Stomach (tissue), 9 donors: ENCODE measurements around the gene HOXB7. TPM values are rescaled to one million over a fixed set of nuclear protein-coding genes. Genes with fewer than 3 reads are reported as not detected.

ENCODE experiments used
- DNase-seq, 2 donors: peaks; one replicate each; pipeline versions ENCODE4 v3.0.0 to v3.0.0-alpha.2; 2013 to 2019
- H3K27ac ChIP-seq, 5 donors: fragments of 200-600 bp in 4 of 5; sonication (generic) in 4 of 5; one replicate each; pipeline ENCODE4 v1.5.1; 2013 to 2019; ENCODE audit warnings: mild to moderate bottlenecking in 1 of 5, moderate library complexity in 1 of 5
- H3K27me3 ChIP-seq, 3 donors: fragments of 200-600 bp; sonication (generic); one replicate each; pipeline ENCODE4 v1.5.1; 2017 to 2019; ENCODE audit warnings: mixed run types in 1 of 3
- H3K36me3 ChIP-seq, 4 donors: fragments of 200-600 bp; sonication (generic); 1 replicate in 3 of 4; 2 replicates in 1 of 4; pipeline ENCODE4 v1.5.1; 2016 to 2019
- H3K4me1 ChIP-seq, 4 donors: fragments of 200-600 bp; sonication (generic); one replicate each; pipeline ENCODE4 v1.5.1; 2016 to 2019
- H3K4me3 ChIP-seq, 4 donors: fragments of 200-600 bp; sonication (generic) in 3 of 4; one replicate each; pipeline ENCODE4 v1.5.1; 2016 to 2019; ENCODE audit warnings: mild to moderate bottlenecking in 1 of 4
- H3K9me3 ChIP-seq, 4 donors: fragments of 200-600 bp; sonication (generic); one replicate each; pipeline ENCODE4 v1.5.1; 2016 to 2019
- EP300 ChIP-seq: sonication (generic); formaldehyde crosslinking; IDR thresholded peaks from one replicate; pipeline ENCODE4 v1.6.1; 2017; ENCODE audit warnings: antibody characterized with exemption
- POLR2A ChIP-seq, 4 donors: fragments of 450-650 bp; IDR thresholded peaks; one replicate each; pipeline ENCODE4 v1.6.1; 2016; ENCODE audit warnings: antibody characterized with exemption in 4 of 4, control low read depth in 2 of 4, mild to moderate bottlenecking in 1 of 4, moderate library complexity in 1 of 4
- POLR2AphosphoS5 ChIP-seq, 3 donors: sonication (generic); formaldehyde crosslinking; IDR thresholded peaks; one replicate each; pipeline ENCODE4 v1.6.1; 2016; ENCODE audit warnings: antibody characterized with exemption in 3 of 3
- WGBS, 5 donors: extraction: QIAGEN DNeasy Blood & Tissue Kit in 3 of 5; methylation state at CpG; one replicate each; pipeline versions ENCODE4 v1.1.5 to v1.1.7; 2013 to 2018; 5-methylcytosine and 5-hydroxymethylcytosine counted together
- intact Hi-C: fragments of 100-400 bp; cut with DNase I; formaldehyde crosslinking; loops from one replicate; pipeline ENCODE4 v1.15.1; 2023; ENCODE audit warnings: low total_unique reads
- polyA plus RNA-seq, 3 donors: library from polyadenylated mRNA; stranded (reverse); fragments of 200-250 nt; gene quantifications; one replicate each; pipeline ENCODE4 v1.2.3, GENCODE V29; 2013
- total RNA-seq, 5 donors: library from RNA; depleted of rRNA; stranded (reverse); fragments of >200 nt; gene quantifications; one replicate each; pipeline versions ENCODE4 v1.1.0 to v1.2.3, GENCODE V29; 2014 to 2016
- TF ChIP-seq, protein P1 (sequence below), 7 experiments: fragments of 450-650 bp in 4 of 7; fragments of 200-600 bp in 3 of 7; sonication (generic) in 3 of 7; IDR thresholded peaks; one replicate each; pipeline ENCODE4 v1.5.1; 2016 to 2019; ENCODE audit warnings: antibody characterized with exemption in 7 of 7, control low read depth in 2 of 7, mild to moderate bottlenecking in 1 of 7
- donor health status: healthy with polysubstance abuse.
- donor health status: Bipolar disorder and iron deficiency.
- donor health status: healthy.

Gene HOXB7
- total and polyA plus RNA-seq, 8 donors, result 1.0 to 16.5 (median 2.6) TPM

DNA sequence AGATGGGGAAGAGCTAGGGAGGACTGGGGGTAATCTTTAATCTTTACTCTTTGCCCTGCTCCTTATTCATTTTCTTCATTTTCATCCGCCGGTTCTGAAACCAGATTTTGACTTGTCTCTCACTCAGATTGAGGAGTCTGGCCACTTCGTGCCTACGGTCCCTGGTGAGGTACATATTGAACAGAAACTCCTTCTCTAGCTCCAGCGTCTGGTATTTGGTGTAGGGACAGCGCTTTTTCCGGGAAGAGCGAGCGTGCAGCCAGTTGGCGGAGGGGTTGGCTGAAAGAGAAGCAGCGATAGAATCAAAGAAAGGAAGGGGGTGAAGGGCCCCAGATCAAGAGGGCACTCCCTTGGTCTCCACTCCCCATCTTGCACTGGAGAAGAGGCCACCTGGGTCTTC, 12.0 kb upstream of the HOXB7 start:
- no peaks in the 10 kb centered on the region for H3K9me3 ChIP-seq
- DNase-seq, result no peak
- H3K36me3 ChIP-seq, result no peaks in the 10 kb centered on the region
- intact Hi-C loops, result loop anchor here (10.0 kb wide), 1 partner anchor 288 kb away; no protein-coding TSS in a partner anchor
- WGBS, 5 donors, result 24 to 41% (median 38%) methylated on average over 11 of the region's 11 CpGs
- H3K4me3 ChIP-seq, result no peak overlapping the region
- peaks cover 29 to 41% (median 34%) of the 10 kb centered on the region in 4 donors for H3K4me1 ChIP-seq
- TF ChIP-seq EP300, result no peak
- TF ChIP-seq POLR2A (IDR thresholded peaks at IDR 0.05), result no peak
- no peak for TF ChIP-seq POLR2AphosphoS5 (IDR thresholded peaks at IDR 0.05)
- TF ChIP-seq, protein P1, sequence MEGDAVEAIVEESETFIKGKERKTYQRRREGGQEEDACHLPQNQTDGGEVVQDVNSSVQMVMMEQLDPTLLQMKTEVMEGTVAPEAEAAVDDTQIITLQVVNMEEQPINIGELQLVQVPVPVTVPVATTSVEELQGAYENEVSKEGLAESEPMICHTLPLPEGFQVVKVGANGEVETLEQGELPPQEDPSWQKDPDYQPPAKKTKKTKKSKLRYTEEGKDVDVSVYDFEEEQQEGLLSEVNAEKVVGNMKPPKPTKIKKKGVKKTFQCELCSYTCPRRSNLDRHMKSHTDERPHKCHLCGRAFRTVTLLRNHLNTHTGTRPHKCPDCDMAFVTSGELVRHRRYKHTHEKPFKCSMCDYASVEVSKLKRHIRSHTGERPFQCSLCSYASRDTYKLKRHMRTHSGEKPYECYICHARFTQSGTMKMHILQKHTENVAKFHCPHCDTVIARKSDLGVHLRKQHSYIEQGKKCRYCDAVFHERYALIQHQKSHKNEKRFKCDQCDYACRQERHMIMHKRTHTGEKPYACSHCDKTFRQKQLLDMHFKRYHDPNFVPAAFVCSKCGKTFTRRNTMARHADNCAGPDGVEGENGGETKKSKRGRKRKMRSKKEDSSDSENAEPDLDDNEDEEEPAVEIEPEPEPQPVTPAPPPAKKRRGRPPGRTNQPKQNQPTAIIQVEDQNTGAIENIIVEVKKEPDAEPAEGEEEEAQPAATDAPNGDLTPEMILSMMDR (IDR thresholded peaks at IDR 0.05), result no peak
- H3K27ac ChIP-seq, result no peak overlapping the region
- H3K27me3 ChIP-seq, result peaks cover 31 to 100% (median 98%) of the 10 kb centered on the region in 3 donors

DNA sequence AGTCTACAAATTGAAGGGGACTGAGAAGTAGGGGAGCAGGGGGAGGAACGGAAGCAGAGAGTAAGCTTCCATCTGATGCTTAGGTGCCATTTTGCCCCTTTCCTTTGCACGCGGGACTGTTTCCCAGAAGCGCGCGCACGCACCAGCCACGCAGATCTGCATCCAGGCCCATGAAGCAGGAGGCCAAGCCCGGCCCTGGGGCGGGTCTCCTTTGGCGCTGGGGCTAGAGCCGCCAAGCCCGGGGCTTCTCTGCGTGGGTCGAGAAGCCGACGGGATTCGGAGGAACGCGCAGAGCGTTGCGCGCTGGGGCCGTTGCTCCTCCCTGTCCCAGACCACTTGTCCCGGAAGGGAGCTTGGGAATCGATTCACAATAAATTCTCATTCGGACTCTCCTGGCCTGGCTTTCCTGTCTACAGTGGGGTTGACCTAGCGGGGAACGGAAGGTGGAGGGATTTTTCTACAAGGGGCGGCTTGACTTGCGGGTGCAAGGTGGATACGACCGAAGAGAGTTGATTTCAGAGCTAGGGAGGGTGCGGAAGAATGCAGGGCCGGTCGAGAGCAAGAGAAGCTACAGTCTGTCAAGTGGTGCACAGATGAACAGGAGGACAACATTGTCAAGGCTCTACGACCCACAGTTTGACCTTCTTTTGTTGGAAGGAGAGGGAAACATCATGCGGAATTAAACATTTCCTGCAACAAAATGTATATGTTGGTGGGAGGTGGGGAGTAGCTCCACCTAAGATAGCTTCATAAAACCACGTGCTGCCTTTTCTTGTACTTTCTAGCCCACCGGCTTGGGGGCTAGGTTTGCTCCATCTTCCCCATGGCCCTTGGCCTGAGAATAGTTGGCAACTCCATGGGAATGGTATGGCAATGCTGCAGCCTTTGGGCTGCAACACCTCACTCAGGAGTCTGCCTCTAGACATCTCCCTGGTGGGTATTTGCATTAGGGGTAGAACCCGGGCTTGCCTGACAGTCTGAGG, 10.9 kb upstream of the HOXB7 start:
- no peak overlapping the region for H3K27ac ChIP-seq
- 15 to 27% (median 21%) methylated on average over 41 of the region's 41 CpGs for WGBS, 5 donors
- no peak for DNase-seq
- H3K9me3 ChIP-seq, result no peaks in the 10 kb centered on the region
- H3K36me3 ChIP-seq, result no peaks in the 10 kb centered on the region
- intact Hi-C loops, result loop anchor here (10.0 kb wide), 1 partner anchor 287 kb away; no protein-coding TSS in a partner anchor
- peaks cover 29 to 100% (median 98%) of the 10 kb centered on the region in 3 donors for H3K27me3 ChIP-seq
- H3K4me1 ChIP-seq, result peaks cover 29 to 44% (median 36%) of the 10 kb centered on the region in 4 donors
- TF ChIP-seq, protein P1 (IDR thresholded peaks at IDR 0.05), result no peak
- TF ChIP-seq POLR2AphosphoS5 (IDR thresholded peaks at IDR 0.05) (no peak), POLR2A (IDR thresholded peaks at IDR 0.05) (no peak), EP300 (no peak)
- H3K4me3 ChIP-seq, result no peak overlapping the region

DNA sequence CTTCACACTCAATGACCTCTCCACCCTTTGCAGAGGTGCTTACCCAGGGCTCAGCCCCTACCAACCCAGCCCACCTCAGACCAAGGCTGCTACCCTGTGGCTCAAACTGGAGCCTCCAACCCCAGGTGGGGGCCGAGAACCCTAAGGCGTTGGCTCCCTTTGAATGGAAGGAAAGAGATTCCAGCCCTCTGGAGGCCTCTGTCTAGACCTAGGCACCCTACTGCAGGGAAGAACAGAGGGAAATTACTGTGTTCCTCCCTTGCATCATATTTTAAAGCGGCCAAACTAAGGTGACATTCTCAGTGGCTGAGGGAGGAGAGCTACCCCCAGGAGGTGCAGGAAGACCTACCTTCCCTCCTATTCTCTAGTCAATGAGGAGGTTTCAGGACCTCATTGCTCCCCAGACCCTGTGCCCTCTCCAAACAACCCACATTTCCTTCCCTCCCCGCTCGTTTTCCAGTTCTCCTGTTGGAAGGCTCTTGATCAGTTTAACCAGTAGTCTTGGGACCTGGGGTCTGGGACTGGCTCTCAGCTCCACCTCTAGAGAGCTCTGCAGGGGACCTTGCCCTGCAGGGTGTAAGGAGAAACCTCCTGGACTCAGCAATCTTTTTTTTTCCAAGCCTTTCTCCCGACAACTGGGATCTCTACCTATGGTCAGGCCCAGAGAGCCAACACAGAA, 9.8 kb upstream of the HOXB7 start:
- peaks cover 18 to 35% (median 27%) of the 10 kb centered on the region in 4 donors for H3K4me1 ChIP-seq
- H3K36me3 ChIP-seq, result no peaks in the 10 kb centered on the region
- H3K27me3 ChIP-seq, result peaks cover 27 to 100% (median 98%) of the 10 kb centered on the region in 3 donors
- no peak overlapping the region for H3K27ac ChIP-seq
- no peak for DNase-seq
- intact Hi-C loops, result loop anchor here (10.0 kb wide), 1 partner anchor 286 kb away; no protein-coding TSS in a partner anchor
- no peaks in the 10 kb centered on the region for H3K9me3 ChIP-seq
- no peak overlapping the region for H3K4me3 ChIP-seq
- WGBS, 5 donors, result 32 to 63% (median 34%) methylated on average over 6 of the region's 6 CpGs
- TF ChIP-seq POLR2A (IDR thresholded peaks at IDR 0.05), result no peak
- TF ChIP-seq, protein P1 (IDR thresholded peaks at IDR 0.05), result no peak
- no peak for TF ChIP-seq POLR2AphosphoS5 (IDR thresholded peaks at IDR 0.05)
- no peak for TF ChIP-seq EP300

DNA sequence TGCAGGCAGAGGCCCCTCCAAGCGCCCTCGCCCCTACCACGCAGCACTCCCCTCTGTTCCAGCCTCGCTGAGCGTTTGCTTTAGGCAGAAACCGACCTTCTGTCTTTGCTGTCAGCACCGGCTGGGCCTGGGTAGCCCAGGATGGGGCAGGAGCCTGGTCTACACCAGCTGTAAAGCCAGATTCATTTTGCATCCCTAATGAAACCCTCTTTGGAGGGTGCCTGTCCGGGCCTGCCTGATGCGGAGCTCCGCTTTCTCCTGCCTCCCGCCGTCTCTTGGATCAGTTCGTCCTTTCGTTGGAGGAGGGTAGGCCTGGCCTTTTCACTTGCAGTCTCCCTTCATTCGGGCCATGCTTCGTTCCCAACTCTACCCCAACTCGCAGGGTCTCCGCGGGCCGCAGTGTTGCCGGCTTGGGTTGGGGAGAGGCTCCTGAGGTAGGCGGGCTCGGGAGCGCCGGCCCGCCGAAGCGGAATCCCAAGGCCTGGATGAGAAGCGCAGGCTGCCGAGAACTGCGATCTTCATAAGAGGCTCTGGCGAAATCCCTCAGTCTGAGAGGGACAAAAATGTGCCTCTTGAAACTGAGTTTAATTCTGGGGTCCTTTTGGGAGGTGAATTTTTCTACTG, 9.1 kb upstream of the HOXB7 start:
- Histone ChIP-seq H3K4me1 (peaks cover 11 to 32% (median 20%) of the 10 kb centered on the region in 4 donors), H3K36me3 (no peaks in the 10 kb centered on the region), H3K27me3 (peaks cover 21 to 100% (median 98%) of the 10 kb centered on the region in 3 donors), H3K9me3 (no peaks in the 10 kb centered on the region), H3K4me3 (no peak overlapping the region), H3K27ac (no peak overlapping the region)
- TF ChIP-seq EP300 (no peak), POLR2AphosphoS5 (IDR thresholded peaks at IDR 0.05) (no peak), POLR2A (IDR thresholded peaks at IDR 0.05) (no peak)
- TF ChIP-seq, protein P1 (IDR thresholded peaks at IDR 0.05), result no peak
- no peak for DNase-seq
- intact Hi-C loops, result loop anchor here (10.0 kb wide), 1 partner anchor 285 kb away; no protein-coding TSS in a partner anchor
- WGBS, 5 donors, result 19 to 49% (median 31%) methylated on average over 29 to 32 of the region's 32 CpGs
